ENCODE data around the gene TIMM44. TPM values are rescaled to one million over a fixed set of nuclear protein-coding genes. Genes with fewer than 3 reads are reported as not detected.

TIMM44 gene
- total RNA-seq, 1 donor from 2014 or later, result 75.4 TPM

GRCh38 chr19:7923295-7924191, 19.9 kb downstream of the TIMM44 start:
- no peak for TF ChIP-seq CTCF (IDR thresholded peaks at IDR 0.05)
- peak overlapping the region; percentile 45 for H3K27ac Mint-ChIP-seq (ENCODE audit: unreplicated experiment)
- no peaks in the 10 kb centered on the region for H3K9me3 Mint-ChIP-seq (ENCODE audit: low read depth)
- no peaks in the 10 kb centered on the region for H3K36me3 Mint-ChIP-seq (ENCODE audit: low read depth)
- peak overlapping the region; percentile 4 for H3K4me3 Mint-ChIP-seq (ENCODE audit: unreplicated experiment)
- DNase-seq (ENCODE audit: low spot score), result no peak
- peaks cover 46% of the 10 kb centered on the region for H3K4me1 Mint-ChIP-seq (ENCODE audit: low read depth)
- no peaks in the 10 kb centered on the region for H3K27me3 Mint-ChIP-seq (ENCODE audit: low read depth)

GRCh38 chr19:7922836-7923195, 20.6 kb downstream of the TIMM44 start:
- Mint-ChIP-seq H3K27ac (ENCODE audit: unreplicated experiment) (peak overlapping the region; percentile 45), H3K9me3 (ENCODE audit: low read depth) (no peaks in the 10 kb centered on the region), H3K36me3 (ENCODE audit: low read depth) (no peaks in the 10 kb centered on the region), H3K4me1 (ENCODE audit: low read depth) (peaks cover 41% of the 10 kb centered on the region), H3K27me3 (ENCODE audit: low read depth) (no peaks in the 10 kb centered on the region), H3K4me3 (ENCODE audit: unreplicated experiment) (no peak overlapping the region)
- DNase-seq (ENCODE audit: low spot score), result no peak
- no peak for TF ChIP-seq CTCF (IDR thresholded peaks at IDR 0.05)

- TF ChIP-seq CTCF (IDR thresholded peaks at IDR 0.05), result no peak
- peaks cover 42% of the 10 kb centered on the region for H3K4me1 Mint-ChIP-seq (ENCODE audit: low read depth)
- H3K9me3 Mint-ChIP-seq (ENCODE audit: low read depth), result no peaks in the 10 kb centered on the region
- no peaks in the 10 kb centered on the region for H3K27me3 Mint-ChIP-seq (ENCODE audit: low read depth)
- H3K4me3 Mint-ChIP-seq (ENCODE audit: unreplicated experiment), result peak overlapping the region; percentile 59
- H3K36me3 Mint-ChIP-seq (ENCODE audit: low read depth), result no peaks in the 10 kb centered on the region
- H3K27ac Mint-ChIP-seq (ENCODE audit: unreplicated experiment), result peak overlapping the region; percentile 32
- peak; percentile 89 for DNase-seq (ENCODE audit: low spot score)
Observed at GRCh38 chr19:7921967-7922835, 21.3 kb downstream of the TIMM44 start.

- H3K27me3 Mint-ChIP-seq (ENCODE audit: low read depth), result no peaks in the 10 kb centered on the region
- peak; percentile 85 for DNase-seq (ENCODE audit: low spot score)
- no peak for TF ChIP-seq CTCF (IDR thresholded peaks at IDR 0.05)
- H3K36me3 Mint-ChIP-seq (ENCODE audit: low read depth), result no peaks in the 10 kb centered on the region
- H3K27ac Mint-ChIP-seq (ENCODE audit: unreplicated experiment), result peak overlapping the region; percentile 95
- peak overlapping the region; percentile 82 for H3K4me3 Mint-ChIP-seq (ENCODE audit: unreplicated experiment)
- peaks cover 44% of the 10 kb centered on the region for H3K4me1 Mint-ChIP-seq (ENCODE audit: low read depth)
- H3K9me3 Mint-ChIP-seq (ENCODE audit: low read depth), result no peaks in the 10 kb centered on the region
Observed at GRCh38 chr19:7921302-7921966, 22.0 kb downstream of the TIMM44 start.
